Panc1 (cell line): Measurements from ENCODE around the gene MBD3. TPM values are rescaled to one million over a fixed set of nuclear protein-coding genes. Genes with fewer than 3 reads are reported as not detected.

ENCODE experiments used
- ATAC-seq: fragments of 200-7000 bp; cut with Tn5 transposase; 2 replicates; pipeline ENCODE4 v1.9.1; 2020; ENCODE audit warnings: mild to moderate bottlenecking, moderate library complexity
- BruUV-seq: library from RNA; stranded (reverse); fragments of 400-500 nt; replicated peaks from 2 replicates; lab custom pipeline; 2021; lab: Mats Ljungman, UMichigan
- CTCF ChIA-PET: fragments of 300-600 bp; sonication (Branson Sonifier 250); formaldehyde crosslinking; loops from one replicate; lab custom pipeline; 2022; ENCODE audit warnings: antibody characterized with exemption; lab: Charles Lee
- POLR2A ChIA-PET: fragments of 300-600 bp; sonication (Branson Sonifier 250); formaldehyde crosslinking; loops from one replicate; lab custom pipeline; 2022; ENCODE audit warnings: antibody characterized with exemption; lab: Charles Lee
- DNase-seq: peaks from one replicate; pipeline ENCODE4 v3.0.0-alpha.2; 2010; ENCODE audit warnings: low read depth, low spot score
- H3K27ac ChIP-seq: 2 replicates; pipeline ENCODE4 v1.5.1; 2011; ENCODE audit warnings: mild to moderate bottlenecking, low read length, inconsistent platforms
- H3K27me3 ChIP-seq: fragments of 200-500 bp; sonication (Bioruptor generic); 2 replicates; pipeline ENCODE4 v1.6.0; 2014; ENCODE audit warnings: low read length, inconsistent platforms; ENCODE audit not compliant: control insufficient read depth, insufficient read depth
- H3K36me3 ChIP-seq: fragments of 200-500 bp; sonication (Bioruptor generic); 2 replicates; pipeline ENCODE4 v1.5.1; 2014; ENCODE audit warnings: inconsistent platforms, mild to moderate bottlenecking, low read length, moderate library complexity; ENCODE audit not compliant: control insufficient read depth, insufficient read depth
- H3K4me1 ChIP-seq: 2 replicates; pipeline ENCODE4 v1.5.1; 2011; ENCODE audit warnings: inconsistent platforms, mild to moderate bottlenecking, low read length, moderate library complexity; ENCODE audit not compliant: control insufficient read depth, insufficient read depth
- H3K4me3 ChIP-seq, 2 experiments: 2 replicates each; pipeline ENCODE4 v1.5.1; 2011 to 2012; ENCODE audit warnings: low read depth in 2 of 2, low read length in 2 of 2, mild to moderate bottlenecking in 2 of 2, inconsistent platforms in 1 of 2, moderate library complexity in 1 of 2
- H3K9me3 ChIP-seq: fragments of 200-500 bp; sonication (Bioruptor generic); 2 replicates; pipeline ENCODE4 v1.5.1; 2014; ENCODE audit warnings: low read depth, mild to moderate bottlenecking, inconsistent platforms, low read length, moderate library complexity; ENCODE audit not compliant: control insufficient read depth, insufficient read depth
- CTCF ChIP-seq: fragments of 450-650 bp; IDR thresholded peaks from 2 replicates; pipeline ENCODE4 v1.5.1; 2017; ENCODE audit warnings: mild to moderate bottlenecking
- POLR2AphosphoS5 ChIP-seq: IDR thresholded peaks from 2 replicates; pipeline ENCODE4 v1.6.1; 2012; ENCODE audit warnings: mild to moderate bottlenecking, low read depth, low read length, moderate library complexity
- REST ChIP-seq, 2 experiments: IDR thresholded peaks; 2 replicates each; pipeline ENCODE4 v1.6.1; 2011 to 2012; ENCODE audit warnings: low read depth in 2 of 2, control low read depth in 1 of 2, low read length in 1 of 2, mild to moderate bottlenecking in 1 of 2, moderate library complexity in 1 of 2; ENCODE audit not compliant: insufficient read depth in 1 of 2
- SIN3A ChIP-seq: IDR thresholded peaks from 2 replicates; pipeline ENCODE4 v1.6.1; 2012; ENCODE audit warnings: low read depth, mild to moderate bottlenecking, low read length, moderate library complexity, borderline replicate concordance; ENCODE audit not compliant: insufficient read depth
- TCF7L2 ChIP-seq: IDR thresholded peaks from 2 replicates; pipeline ENCODE4 v1.6.1; 2011; ENCODE audit warnings: mild to moderate bottlenecking, low read depth, low read length, inconsistent platforms
- in situ Hi-C: cut with HindIII; loops from 2 replicates; pipeline ENCODE4 v1.10.0; 2016; ENCODE audit warnings: low sequenced_read_pairs, low pct_unique_long_range_greater_than_20kb
- intact Hi-C: fragments of 100-400 bp; cut with micrococcal nuclease; formaldehyde crosslinking; loops from one replicate; pipeline ENCODE4 v1.10.0; 2022; ENCODE audit not compliant: unreplicated experiment
- total RNA-seq: library from RNA; stranded (reverse); gene quantifications from one replicate; pipeline ENCODE4 v1.2.1, GENCODE V29; 2021; ENCODE audit not compliant: unreplicated experiment

The MBD3 gene
- total RNA-seq, 1 experiment from 2014 or later, result 139 TPM

GRCh38 chr19:1580382-1580781 is 12.3 kb downstream of the MBD3 start:
- H3K9me3 ChIP-seq, result no peaks in the 10 kb centered on the region
- TF ChIP-seq CTCF, result no peak
- TF ChIP-seq REST (IDR thresholded peaks at IDR 0.05; ENCODE audit: insufficient read depth in 1 of 2, low read depth in 2 of 2, low read length in 1 of 2), result no peak
- no peak for TF ChIP-seq TCF7L2
- TF ChIP-seq SIN3A, result no peak
- TF ChIP-seq POLR2AphosphoS5, result no peak
- no peaks in the 10 kb centered on the region for H3K4me1 ChIP-seq
- ChIA-PET POLR2A (no interaction called here), CTCF (no interaction called here)
- no peaks in the 10 kb centered on the region for H3K36me3 ChIP-seq
- no peak overlapping the region for H3K27ac ChIP-seq
- in situ Hi-C loops, result no loop called here
- DNase-seq (no peak), ATAC-seq (no peak)
- intact Hi-C loops, result no loop called here
- no peaks in the 10 kb centered on the region for H3K27me3 ChIP-seq
- no TSS peak for BruUV-seq
- no peak overlapping the region for H3K4me3 ChIP-seq

GRCh38 chr19:1579222-1579621 is 13.4 kb downstream of the MBD3 start:
- no TSS peak for BruUV-seq
- in situ Hi-C loops, result no loop called here
- Histone ChIP-seq H3K9me3 (no peaks in the 10 kb centered on the region), H3K36me3 (no peaks in the 10 kb centered on the region), H3K27ac (no peak overlapping the region), H3K27me3 (no peaks in the 10 kb centered on the region), H3K4me3 (no peak overlapping the region), H3K4me1 (no peaks in the 10 kb centered on the region)
- ChIA-PET CTCF (no interaction called here), POLR2A (no interaction called here)
- DNase-seq, result no peak
- ATAC-seq, result no peak
- TF ChIP-seq REST (IDR thresholded peaks at IDR 0.05; ENCODE audit: insufficient read depth in 1 of 2, low read depth in 2 of 2, low read length in 1 of 2), result no peak
- no peak for TF ChIP-seq CTCF
- TF ChIP-seq TCF7L2, result no peak
- no peak for TF ChIP-seq SIN3A
- TF ChIP-seq POLR2AphosphoS5, result no peak
- intact Hi-C loops, result no loop called here
